GM23248 (cell line): ENCODE measurements around the gene KNOP1.

ENCODE experiments used
- EZH2 ChIP-seq: fragments of 200-600 bp; sonication (generic); IDR thresholded peaks from 2 replicates; pipeline ENCODE4 v1.6.1; 2018; ENCODE audit warnings: antibody characterized with exemption, mild to moderate bottlenecking; ENCODE audit not compliant: insufficient read depth, poor library complexity, severe bottlenecking
- EZH2phosphoT487 ChIP-seq: fragments of 200-600 bp; sonication (generic); IDR thresholded peaks from 2 replicates; pipeline ENCODE4 v1.6.1; 2018; ENCODE audit warnings: antibody characterized with exemption, moderate library complexity, mild to moderate bottlenecking, low read depth; ENCODE audit not compliant: insufficient read depth

GRCh38 chr16:19743816-19744159 lies 25.8 kb upstream of the KNOP1 start:
- TF ChIP-seq EZH2 (no peak), EZH2phosphoT487 (no peak)
